ENCODE results near the gene PAPLN. TPM values are rescaled to one million over a fixed set of nuclear protein-coding genes. Genes with fewer than 3 reads are reported as not detected.

PAPLN gene
- total and polyA plus RNA-seq, 2 experiments from 2014 or later, result 2.8 to 13.2 TPM

DNA sequence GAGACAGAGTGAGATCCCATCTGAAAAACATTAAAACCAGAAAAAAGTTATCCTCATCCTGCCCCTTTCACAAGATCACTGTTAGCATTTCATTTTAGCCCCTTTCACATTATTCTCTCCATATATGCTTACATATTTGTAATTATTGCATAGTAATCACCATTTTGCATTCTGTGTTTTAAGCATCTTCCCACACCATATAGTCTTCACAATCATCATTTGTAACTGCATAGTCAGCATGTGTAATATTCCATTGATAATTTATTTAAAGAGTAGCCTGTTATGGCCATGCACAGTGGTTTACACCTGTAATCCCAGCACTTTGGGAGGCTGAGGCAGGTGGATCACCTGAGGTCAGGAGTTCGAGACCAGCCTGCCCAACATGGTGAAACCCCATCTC lies 11.8 kb downstream of the PAPLN start:
- Mint-ChIP-seq H3K9me3 (no peaks in the 10 kb centered on the region), H3K27ac (no peak overlapping the region), H3K4me3 (no peak overlapping the region), H3K36me3 (ENCODE audit: low read depth) (peaks cover 13% of the 10 kb centered on the region), H3K4me1 (peaks cover 3% of the 10 kb centered on the region; the same call in 1 of the 3 replicates), H3K27me3 (ENCODE audit: insufficient read depth, low read depth, poor library complexity) (peaks cover 9% of the 10 kb centered on the region)
- Histone ChIP-seq H2AFZ (no peak overlapping the region), H3K36me3 (ENCODE audit: insufficient read depth) (no peaks in the 10 kb centered on the region), H3K27me3 (ENCODE audit: insufficient read depth) (0 out of 2 replicates have a peak, but pooled peaks cover 6% of the 10 kb centered on the region), H3K27ac (ENCODE audit: low read depth) (no peak overlapping the region), H3F3A (replicated peaks; ENCODE audit: low read depth) (0 out of 2 replicates have a peak, but pooled peaks cover 3% of the 10 kb centered on the region), H3K79me2 (replicated peaks; ENCODE audit: insufficient read depth) (no peaks in the 10 kb centered on the region), H4K20me1 (replicated peaks; ENCODE audit: insufficient read depth) (no peaks in the 10 kb centered on the region; the same call in 1 of the 2 replicates), H3K4me3 (no peak overlapping the region), H3K4me2 (no peak overlapping the region), H3K9me2 (ENCODE audit: insufficient read depth) (no peaks in the 10 kb centered on the region), H3K4me1 (ENCODE audit: insufficient read depth) (peaks cover 11% of the 10 kb centered on the region)
- ATAC-seq (no peak), DNase-seq (ENCODE audit: low spot score) (no peak)
- TF ChIP-seq CREB1 (CRISPR knock-in tag; IDR thresholded peaks at IDR 0.05; ENCODE audit: low read depth), result no peak
- TF ChIP-seq, protein P1, sequence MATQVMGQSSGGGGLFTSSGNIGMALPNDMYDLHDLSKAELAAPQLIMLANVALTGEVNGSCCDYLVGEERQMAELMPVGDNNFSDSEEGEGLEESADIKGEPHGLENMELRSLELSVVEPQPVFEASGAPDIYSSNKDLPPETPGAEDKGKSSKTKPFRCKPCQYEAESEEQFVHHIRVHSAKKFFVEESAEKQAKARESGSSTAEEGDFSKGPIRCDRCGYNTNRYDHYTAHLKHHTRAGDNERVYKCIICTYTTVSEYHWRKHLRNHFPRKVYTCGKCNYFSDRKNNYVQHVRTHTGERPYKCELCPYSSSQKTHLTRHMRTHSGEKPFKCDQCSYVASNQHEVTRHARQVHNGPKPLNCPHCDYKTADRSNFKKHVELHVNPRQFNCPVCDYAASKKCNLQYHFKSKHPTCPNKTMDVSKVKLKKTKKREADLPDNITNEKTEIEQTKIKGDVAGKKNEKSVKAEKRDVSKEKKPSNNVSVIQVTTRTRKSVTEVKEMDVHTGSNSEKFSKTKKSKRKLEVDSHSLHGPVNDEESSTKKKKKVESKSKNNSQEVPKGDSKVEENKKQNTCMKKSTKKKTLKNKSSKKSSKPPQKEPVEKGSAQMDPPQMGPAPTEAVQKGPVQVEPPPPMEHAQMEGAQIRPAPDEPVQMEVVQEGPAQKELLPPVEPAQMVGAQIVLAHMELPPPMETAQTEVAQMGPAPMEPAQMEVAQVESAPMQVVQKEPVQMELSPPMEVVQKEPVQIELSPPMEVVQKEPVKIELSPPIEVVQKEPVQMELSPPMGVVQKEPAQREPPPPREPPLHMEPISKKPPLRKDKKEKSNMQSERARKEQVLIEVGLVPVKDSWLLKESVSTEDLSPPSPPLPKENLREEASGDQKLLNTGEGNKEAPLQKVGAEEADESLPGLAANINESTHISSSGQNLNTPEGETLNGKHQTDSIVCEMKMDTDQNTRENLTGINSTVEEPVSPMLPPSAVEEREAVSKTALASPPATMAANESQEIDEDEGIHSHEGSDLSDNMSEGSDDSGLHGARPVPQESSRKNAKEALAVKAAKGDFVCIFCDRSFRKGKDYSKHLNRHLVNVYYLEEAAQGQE (IDR thresholded peaks at IDR 0.05; ENCODE audit: unreplicated experiment), result no peak
- TF ChIP-seq, protein P2, sequence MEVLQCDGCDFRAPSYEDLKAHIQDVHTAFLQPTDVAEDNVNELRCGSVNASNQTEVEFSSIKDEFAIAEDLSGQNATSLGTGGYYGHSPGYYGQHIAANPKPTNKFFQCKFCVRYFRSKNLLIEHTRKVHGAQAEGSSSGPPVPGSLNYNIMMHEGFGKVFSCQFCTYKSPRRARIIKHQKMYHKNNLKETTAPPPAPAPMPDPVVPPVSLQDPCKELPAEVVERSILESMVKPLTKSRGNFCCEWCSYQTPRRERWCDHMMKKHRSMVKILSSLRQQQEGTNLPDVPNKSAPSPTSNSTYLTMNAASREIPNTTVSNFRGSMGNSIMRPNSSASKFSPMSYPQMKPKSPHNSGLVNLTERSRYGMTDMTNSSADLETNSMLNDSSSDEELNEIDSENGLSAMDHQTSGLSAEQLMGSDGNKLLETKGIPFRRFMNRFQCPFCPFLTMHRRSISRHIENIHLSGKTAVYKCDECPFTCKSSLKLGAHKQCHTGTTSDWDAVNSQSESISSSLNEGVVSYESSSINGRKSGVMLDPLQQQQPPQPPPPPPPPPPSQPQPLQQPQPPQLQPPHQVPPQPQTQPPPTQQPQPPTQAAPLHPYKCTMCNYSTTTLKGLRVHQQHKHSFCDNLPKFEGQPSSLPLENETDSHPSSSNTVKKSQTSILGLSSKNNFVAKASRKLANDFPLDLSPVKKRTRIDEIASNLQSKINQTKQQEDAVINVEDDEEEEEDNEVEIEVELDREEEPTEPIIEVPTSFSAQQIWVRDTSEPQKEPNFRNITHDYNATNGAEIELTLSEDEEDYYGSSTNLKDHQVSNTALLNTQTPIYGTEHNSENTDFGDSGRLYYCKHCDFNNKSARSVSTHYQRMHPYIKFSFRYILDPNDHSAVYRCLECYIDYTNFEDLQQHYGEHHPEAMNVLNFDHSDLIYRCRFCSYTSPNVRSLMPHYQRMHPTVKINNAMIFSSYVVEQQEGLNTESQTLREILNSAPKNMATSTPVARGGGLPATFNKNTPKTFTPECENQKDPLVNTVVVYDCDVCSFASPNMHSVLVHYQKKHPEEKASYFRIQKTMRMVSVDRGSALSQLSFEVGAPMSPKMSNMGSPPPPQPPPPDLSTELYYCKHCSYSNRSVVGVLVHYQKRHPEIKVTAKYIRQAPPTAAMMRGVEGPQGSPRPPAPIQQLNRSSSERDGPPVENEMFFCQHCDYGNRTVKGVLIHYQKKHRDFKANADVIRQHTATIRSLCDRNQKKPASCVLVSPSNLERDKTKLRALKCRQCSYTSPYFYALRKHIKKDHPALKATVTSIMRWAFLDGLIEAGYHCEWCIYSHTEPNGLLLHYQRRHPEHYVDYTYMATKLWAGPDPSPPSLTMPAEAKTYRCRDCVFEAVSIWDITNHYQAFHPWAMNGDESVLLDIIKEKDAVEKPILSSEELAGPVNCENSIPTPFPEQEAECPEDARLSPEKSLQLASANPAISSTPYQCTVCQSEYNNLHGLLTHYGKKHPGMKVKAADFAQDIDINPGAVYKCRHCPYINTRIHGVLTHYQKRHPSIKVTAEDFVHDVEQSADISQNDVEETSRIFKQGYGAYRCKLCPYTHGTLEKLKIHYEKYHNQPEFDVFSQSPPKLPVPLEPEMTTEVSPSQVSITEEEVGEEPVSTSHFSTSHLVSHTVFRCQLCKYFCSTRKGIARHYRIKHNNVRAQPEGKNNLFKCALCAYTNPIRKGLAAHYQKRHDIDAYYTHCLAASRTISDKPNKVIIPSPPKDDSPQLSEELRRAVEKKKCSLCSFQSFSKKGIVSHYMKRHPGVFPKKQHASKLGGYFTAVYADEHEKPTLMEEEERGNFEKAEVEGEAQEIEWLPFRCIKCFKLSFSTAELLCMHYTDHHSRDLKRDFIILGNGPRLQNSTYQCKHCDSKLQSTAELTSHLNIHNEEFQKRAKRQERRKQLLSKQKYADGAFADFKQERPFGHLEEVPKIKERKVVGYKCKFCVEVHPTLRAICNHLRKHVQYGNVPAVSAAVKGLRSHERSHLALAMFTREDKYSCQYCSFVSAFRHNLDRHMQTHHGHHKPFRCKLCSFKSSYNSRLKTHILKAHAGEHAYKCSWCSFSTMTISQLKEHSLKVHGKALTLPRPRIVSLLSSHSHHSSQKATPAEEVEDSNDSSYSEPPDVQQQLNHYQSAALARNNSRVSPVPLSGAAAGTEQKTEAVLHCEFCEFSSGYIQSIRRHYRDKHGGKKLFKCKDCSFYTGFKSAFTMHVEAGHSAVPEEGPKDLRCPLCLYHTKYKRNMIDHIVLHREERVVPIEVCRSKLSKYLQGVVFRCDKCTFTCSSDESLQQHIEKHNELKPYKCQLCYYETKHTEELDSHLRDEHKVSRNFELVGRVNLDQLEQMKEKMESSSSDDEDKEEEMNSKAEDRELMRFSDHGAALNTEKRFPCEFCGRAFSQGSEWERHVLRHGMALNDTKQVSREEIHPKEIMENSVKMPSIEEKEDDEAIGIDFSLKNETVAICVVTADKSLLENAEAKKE (CRISPR knock-in tag; IDR thresholded peaks at IDR 0.05), result no peak
- TF ChIP-seq STAT1 (IDR thresholded peaks at IDR 0.05; ENCODE audit: unreplicated experiment), result no peak
- TF ChIP-seq ZNF331 (CRISPR knock-in tag; IDR thresholded peaks at IDR 0.05; ENCODE audit: low read depth), result no peak
- no peak for TF ChIP-seq EZH2phosphoT487 (IDR thresholded peaks at IDR 0.05; ENCODE audit: unreplicated experiment)
- TF ChIP-seq NANOG (IDR thresholded peaks at IDR 0.05; ENCODE audit: borderline replicate concordance), result no peak
- TF ChIP-seq, protein P3, sequence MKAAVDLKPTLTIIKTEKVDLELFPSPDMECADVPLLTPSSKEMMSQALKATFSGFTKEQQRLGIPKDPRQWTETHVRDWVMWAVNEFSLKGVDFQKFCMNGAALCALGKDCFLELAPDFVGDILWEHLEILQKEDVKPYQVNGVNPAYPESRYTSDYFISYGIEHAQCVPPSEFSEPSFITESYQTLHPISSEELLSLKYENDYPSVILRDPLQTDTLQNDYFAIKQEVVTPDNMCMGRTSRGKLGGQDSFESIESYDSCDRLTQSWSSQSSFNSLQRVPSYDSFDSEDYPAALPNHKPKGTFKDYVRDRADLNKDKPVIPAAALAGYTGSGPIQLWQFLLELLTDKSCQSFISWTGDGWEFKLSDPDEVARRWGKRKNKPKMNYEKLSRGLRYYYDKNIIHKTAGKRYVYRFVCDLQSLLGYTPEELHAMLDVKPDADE (IDR thresholded peaks at IDR 0.05), result no peak
- no peak for TF ChIP-seq ZNF114 (CRISPR knock-in tag; IDR thresholded peaks at IDR 0.05)
- no peak for TF ChIP-seq CTCF (conservative IDR thresholded peaks at IDR 0.05; ENCODE audit: low read depth in 2 of 2)
- no peak for TF ChIP-seq EZH2 (IDR thresholded peaks at IDR 0.05; ENCODE audit: low read depth, unreplicated experiment)
- TF ChIP-seq JUNB (IDR thresholded peaks at IDR 0.05; ENCODE audit: unreplicated experiment), result no peak
- no peak for TF ChIP-seq POLR2AphosphoS5 (IDR thresholded peaks at IDR 0.05; ENCODE audit: low read depth)

Measured in GM23338 (cell line).